ENCODE measurements around the gene SLAMF7.

Gene SLAMF7

GRCh38 chr1:160800645-160801408 is 61.8 kb downstream of the SLAMF7 start:
- no peak for DNase-seq (ENCODE audit: low spot score)

GRCh38 chr1:160801836-160802580 is 63.0 kb downstream of the SLAMF7 start:
- DNase-seq (ENCODE audit: low spot score), result no peak

Data from D341Med (cell line).